Thymus (tissue), 11 donors: ENCODE measurements around the gene RNU6-7. TPM values are rescaled to one million over a fixed set of nuclear protein-coding genes. Genes with fewer than 3 reads are reported as not detected.

ENCODE experiments used
- DNase-seq, 9 donors: peaks; one replicate each; pipeline ENCODE4 v3.0.0-alpha.2; 2013; ENCODE audit warnings: low spot score in 9 of 9, low read depth in 6 of 9, missing footprints in 1 of 9
- H3K27ac ChIP-seq, 2 donors: one replicate each; pipeline ENCODE4 v1.5.1; 2013; ENCODE audit warnings: control low read depth in 1 of 2, low read depth in 1 of 2, low read length in 1 of 2, mild to moderate bottlenecking in 1 of 2, moderate library complexity in 1 of 2
- H3K27me3 ChIP-seq, 2 donors: one replicate each; pipeline ENCODE4 v1.5.1; 2013; ENCODE audit warnings: low read length in 1 of 2; ENCODE audit not compliant: control insufficient read depth in 2 of 2, insufficient read depth in 1 of 2
- H3K36me3 ChIP-seq, 2 donors: one replicate each; pipeline ENCODE4 v1.5.1; 2013; ENCODE audit warnings: low read length in 1 of 2, mild to moderate bottlenecking in 1 of 2, moderate library complexity in 1 of 2; ENCODE audit not compliant: control insufficient read depth in 2 of 2, insufficient read depth in 2 of 2
- H3K4me1 ChIP-seq, 2 donors: one replicate each; pipeline ENCODE4 v1.5.1; 2013; ENCODE audit warnings: low read length in 2 of 2; ENCODE audit not compliant: control insufficient read depth in 2 of 2, insufficient read depth in 2 of 2
- H3K4me3 ChIP-seq, 2 donors: one replicate each; pipeline ENCODE4 v1.5.1; 2013; ENCODE audit warnings: low read length in 2 of 2, control low read depth in 1 of 2, mild to moderate bottlenecking in 1 of 2
- H3K9me3 ChIP-seq, 2 donors: one replicate each; pipeline ENCODE4 v1.5.1; 2013; ENCODE audit warnings: low read length in 1 of 2, mild to moderate bottlenecking in 1 of 2; ENCODE audit not compliant: control insufficient read depth in 2 of 2, insufficient read depth in 1 of 2
- WGBS: extraction: QIAGEN DNeasy Blood & Tissue Kit; methylation state at CpG from one replicate; pipeline ENCODE4 v1.1.7; 2013; 5-methylcytosine and 5-hydroxymethylcytosine counted together
- polyA plus RNA-seq: library from polyadenylated mRNA; stranded (reverse); fragments of 200-250 nt; gene quantifications from one replicate; pipeline ENCODE4 v1.2.3, GENCODE V29; 2013
- total RNA-seq: library from RNA; stranded (reverse); fragments of 120-200 nt; gene quantifications from one replicate; pipeline ENCODE4 v1.2.4, GENCODE V29; 2013
- donor health status: healthy.

The RNU6-7 gene
- total and polyA plus RNA-seq, 2 donors: not detected

DNA sequence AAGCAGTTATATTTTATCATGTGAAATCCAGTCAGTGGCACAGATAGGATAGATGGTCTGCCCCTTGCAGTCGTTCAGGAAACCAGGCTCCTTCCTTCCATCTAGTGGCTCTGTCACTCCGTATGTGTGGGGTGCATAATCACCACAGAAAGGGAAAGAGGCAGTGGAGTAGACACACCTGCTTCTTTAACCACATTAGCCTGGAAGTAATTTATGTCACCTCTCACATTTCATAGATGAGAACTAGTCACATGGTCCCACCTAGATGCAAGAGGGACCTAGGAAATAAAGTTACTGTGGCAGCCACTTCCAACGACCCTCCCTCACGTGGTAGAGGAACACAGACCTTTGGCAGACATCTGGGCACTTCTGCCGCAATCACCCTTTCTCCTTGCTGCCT lies 15.5 kb downstream of the RNU6-7 start:
- no peak overlapping the region for H3K27ac ChIP-seq
- H3K4me3 ChIP-seq: no peak overlapping the region
- DNase-seq: peak in 3 of 9 donors; percentile 12 to 59 (median 23)
- H3K27me3 ChIP-seq: no peaks in the 10 kb centered on the region
- H3K36me3 ChIP-seq: no peaks in the 10 kb centered on the region
- H3K9me3 ChIP-seq: no peaks in the 10 kb centered on the region
- H3K4me1 ChIP-seq: peaks cover 3 to 5% of the 10 kb centered on the region in 2 donors
- WGBS: 6% methylated on average over 5 of the region's 5 CpGs

DNA sequence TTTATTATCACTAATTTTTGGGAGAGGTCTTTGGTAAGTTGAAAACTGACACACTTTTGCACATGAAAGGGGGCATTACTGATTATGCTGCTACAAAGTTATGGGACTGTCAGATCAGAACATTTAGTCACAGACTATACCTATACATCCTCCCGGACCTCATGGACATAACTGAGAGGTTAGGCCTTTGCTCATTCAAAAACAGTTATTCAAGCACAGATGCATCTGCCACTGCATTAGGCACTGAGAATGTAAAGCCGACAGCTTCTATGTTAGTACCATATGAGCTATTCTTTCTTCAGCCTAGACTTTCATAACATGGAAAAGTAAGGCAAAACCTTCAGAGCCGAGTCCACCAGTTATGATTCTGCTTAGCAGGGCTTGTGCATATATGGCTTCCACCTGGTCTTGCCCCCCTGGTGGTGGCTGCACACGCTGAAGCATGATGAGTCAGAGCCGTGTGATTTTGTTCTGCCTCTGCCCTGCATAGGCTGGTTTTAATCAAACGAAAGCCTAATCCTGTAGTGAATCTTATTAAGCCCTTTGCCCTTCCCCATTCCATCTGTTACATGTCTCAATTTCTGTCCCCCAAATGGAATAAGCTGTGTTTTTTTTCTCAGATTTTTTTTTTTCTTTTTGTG lies 23.0 kb downstream of the RNU6-7 start:
- Histone ChIP-seq H3K4me3 (no peak overlapping the region), H3K27me3 (no peaks in the 10 kb centered on the region), H3K27ac (no peak overlapping the region), H3K4me1 (no peaks in the 10 kb centered on the region), H3K9me3 (no peaks in the 10 kb centered on the region), H3K36me3 (no peaks in the 10 kb centered on the region)
- DNase-seq: peak in 1 of 9 donors; percentile 26
- WGBS: 69% methylated on average over 6 of the region's 6 CpGs

DNA sequence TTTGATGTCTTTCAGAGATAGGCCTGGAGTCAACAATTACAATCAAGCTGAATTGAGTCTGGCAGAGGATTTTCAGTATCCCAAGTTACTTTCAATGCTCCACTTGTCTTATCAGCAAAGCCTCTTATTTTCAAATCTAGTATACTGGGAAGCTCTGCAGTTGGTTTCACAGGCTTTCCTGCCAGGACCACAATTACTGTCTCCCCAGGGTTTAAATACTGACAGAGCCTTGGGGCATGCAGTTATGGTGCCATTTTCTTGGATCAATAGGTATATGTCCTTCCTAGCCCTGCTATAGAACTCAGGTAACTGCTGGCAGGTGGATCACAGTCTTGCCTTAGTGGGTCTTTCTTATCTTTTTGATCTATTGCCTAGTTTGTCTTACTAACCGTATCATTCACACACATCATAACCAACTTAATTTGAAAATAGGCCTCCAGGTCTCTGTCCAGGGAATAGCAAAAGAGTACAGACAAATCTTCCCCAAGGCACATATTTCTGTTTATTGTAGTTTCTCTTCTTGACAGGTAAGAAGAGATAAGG lies 23.6 kb downstream of the RNU6-7 start:
- no peaks in the 10 kb centered on the region for H3K4me1 ChIP-seq
- no peak overlapping the region for H3K4me3 ChIP-seq
- WGBS: 54% methylated on average over 1 of the region's 1 CpG
- no peak overlapping the region for H3K27ac ChIP-seq
- no peaks in the 10 kb centered on the region for H3K36me3 ChIP-seq
- no peak for DNase-seq
- no peaks in the 10 kb centered on the region for H3K27me3 ChIP-seq
- no peaks in the 10 kb centered on the region for H3K9me3 ChIP-seq

DNA sequence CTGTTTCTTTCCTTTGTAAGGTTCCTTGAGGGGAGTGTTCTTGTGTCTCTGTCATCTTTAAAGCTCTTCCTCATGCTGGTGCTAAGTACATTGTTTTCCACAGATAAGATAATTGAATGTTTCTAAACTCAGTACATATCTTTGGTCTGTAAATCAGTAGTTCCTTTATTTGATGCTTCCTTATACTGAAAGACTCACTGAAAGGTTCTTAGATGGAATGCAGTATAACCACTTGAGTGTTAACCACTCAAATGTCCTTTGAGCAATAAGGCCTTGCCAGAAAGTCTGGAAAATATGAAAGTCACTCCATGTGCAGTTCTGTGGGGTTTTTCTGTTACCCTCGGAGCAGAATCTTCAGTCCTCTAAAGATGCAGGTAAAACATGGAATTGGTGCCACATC lies 24.2 kb downstream of the RNU6-7 start:
- Histone ChIP-seq H3K36me3 (no peaks in the 10 kb centered on the region), H3K27ac (no peak overlapping the region), H3K27me3 (no peaks in the 10 kb centered on the region), H3K9me3 (no peaks in the 10 kb centered on the region), H3K4me3 (no peak overlapping the region), H3K4me1 (no peaks in the 10 kb centered on the region)
- 95% methylated on average over 1 of the region's 1 CpG for WGBS
- DNase-seq: no peak

DNA sequence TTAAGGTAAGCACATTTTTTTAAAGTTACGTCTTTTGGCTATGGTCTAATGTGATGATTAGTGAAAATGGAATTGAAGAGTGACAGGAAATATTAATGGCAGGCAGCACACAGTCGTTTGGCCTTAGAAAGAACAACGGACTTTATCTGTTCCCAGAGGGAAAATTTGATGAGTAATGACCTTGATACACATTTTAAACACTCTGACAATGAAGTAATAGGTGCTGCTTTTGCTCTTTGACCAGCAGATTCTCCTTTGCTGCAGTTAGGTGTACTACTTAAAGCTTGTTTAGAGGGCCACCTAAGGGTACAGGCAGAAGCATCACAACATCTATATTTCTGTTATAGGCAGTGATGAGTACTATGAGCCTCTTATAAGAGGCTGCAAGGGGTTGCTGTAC lies 28.3 kb downstream of the RNU6-7 start:
- 81% methylated on average over 3 of the region's 3 CpGs for WGBS

DNA sequence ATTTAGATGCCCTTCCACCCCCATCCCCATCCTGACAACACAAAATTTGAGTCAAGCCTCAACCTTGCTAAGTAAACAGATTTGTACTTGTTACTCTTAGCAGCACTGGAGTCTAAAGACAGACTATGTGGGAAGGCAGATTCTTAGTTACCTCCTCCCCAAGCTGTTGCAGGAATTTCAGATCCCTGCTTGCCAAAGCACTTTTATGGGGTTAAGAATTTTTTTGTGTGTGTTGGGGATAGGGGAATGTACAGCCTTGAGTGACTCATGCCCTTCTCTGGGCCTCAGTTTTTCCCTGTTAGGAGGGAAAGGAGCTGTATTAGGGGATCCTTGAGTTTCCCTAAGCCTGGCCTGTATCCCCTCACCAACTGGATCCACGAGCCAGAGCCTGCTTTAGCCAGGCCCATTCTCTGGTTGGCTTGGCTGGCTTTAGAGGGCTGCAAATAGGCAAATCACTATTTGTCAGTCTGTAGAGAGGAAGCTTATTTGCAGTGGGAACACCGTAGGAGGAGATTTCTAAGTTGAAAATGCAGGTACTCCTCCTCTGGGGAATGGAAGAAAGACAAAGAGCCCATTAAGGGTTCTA lies 28.9 kb downstream of the RNU6-7 start:
- Histone ChIP-seq H3K27me3 (no peaks in the 10 kb centered on the region), H3K4me1 (no peaks in the 10 kb centered on the region), H3K36me3 (no peaks in the 10 kb centered on the region), H3K27ac (no peak overlapping the region), H3K9me3 (no peaks in the 10 kb centered on the region), H3K4me3 (no peak overlapping the region)
- WGBS: 98% methylated on average over 2 of the region's 2 CpGs
- no peak for DNase-seq

More for the DNA sequence above, 28.3 kb downstream of the RNU6-7 start:
- Histone ChIP-seq H3K27me3 (no peaks in the 10 kb centered on the region), H3K36me3 (no peaks in the 10 kb centered on the region), H3K27ac (no peak overlapping the region), H3K4me3 (no peak overlapping the region), H3K9me3 (no peaks in the 10 kb centered on the region), H3K4me1 (no peaks in the 10 kb centered on the region)
- no peak for DNase-seq

DNA sequence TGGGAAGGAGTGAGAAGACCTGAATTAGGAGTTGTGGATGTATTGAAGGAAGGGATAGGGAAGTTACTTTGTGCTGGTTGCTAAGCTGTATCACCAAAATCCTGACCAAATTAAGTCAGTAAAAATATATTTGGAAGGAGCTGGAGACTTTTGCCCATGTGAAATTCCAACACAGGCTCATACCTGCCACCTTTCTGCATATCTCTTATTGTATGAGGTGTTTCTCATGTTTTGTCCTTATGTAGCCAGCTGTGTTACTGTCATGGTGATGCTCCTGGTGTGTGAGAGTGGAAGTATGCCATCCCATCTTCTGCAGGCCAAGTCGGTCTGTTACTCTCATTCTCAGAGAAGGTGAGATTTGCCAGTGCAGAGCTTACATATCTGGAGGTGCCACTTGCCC lies 30.6 kb downstream of the RNU6-7 start:
- Histone ChIP-seq H3K36me3 (no peaks in the 10 kb centered on the region), H3K4me3 (no peak overlapping the region), H3K27me3 (no peaks in the 10 kb centered on the region), H3K9me3 (no peaks in the 10 kb centered on the region), H3K27ac (no peak overlapping the region), H3K4me1 (no peaks in the 10 kb centered on the region)
- DNase-seq: no peak
- 92% methylated on average over 1 of the region's 1 CpG for WGBS

DNA sequence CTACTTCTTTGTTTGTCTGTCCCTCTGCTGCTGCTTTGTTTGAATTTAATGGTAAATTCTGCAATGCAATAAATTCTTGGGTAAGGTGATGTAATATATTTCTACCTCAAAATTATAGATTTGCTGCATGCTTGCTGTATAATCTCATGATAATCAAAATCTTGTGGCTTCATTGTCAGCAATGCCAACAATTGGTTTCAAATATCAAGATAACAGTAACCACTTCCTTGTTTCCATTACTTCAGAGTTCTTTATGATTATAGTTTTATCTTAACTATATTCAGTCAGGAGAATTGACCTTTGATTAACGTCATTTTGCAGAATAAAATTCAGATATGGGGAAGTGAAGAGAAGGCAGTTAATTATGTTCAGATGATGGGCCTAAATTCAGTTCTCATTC lies 31.4 kb downstream of the RNU6-7 start:
- Histone ChIP-seq H3K4me1 (no peaks in the 10 kb centered on the region), H3K36me3 (no peaks in the 10 kb centered on the region), H3K27ac (no peak overlapping the region), H3K4me3 (no peak overlapping the region), H3K9me3 (no peaks in the 10 kb centered on the region), H3K27me3 (no peaks in the 10 kb centered on the region)
- 50% methylated on average over 1 of the region's 1 CpG for WGBS
- DNase-seq: no peak

DNA sequence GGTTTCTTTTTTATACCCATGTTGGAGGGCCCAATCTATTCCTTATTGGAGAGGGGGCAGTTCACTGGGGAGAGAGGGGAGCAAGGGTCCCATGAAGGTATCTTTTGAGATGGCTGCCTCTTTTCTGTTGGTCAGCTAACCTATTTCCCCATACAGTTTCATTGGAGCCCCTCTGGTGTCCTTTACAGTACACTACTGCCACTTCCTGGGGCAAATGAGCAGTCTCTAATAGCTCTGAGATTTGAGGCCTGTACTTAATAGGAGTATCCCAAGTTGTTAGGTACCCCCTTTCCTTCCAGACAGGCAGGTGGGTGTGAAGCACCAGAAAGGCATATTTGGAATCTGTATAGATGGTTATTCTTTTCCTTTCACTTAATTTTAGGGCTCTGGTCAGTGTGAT lies 42.6 kb downstream of the RNU6-7 start:
- H3K4me3 ChIP-seq: no peak overlapping the region
- no peak overlapping the region for H3K27ac ChIP-seq
- no peaks in the 10 kb centered on the region for H3K27me3 ChIP-seq
- DNase-seq: no peak
- no peaks in the 10 kb centered on the region for H3K4me1 ChIP-seq
- no peaks in the 10 kb centered on the region for H3K36me3 ChIP-seq
- no peaks in the 10 kb centered on the region for H3K9me3 ChIP-seq
